ENCODE results near the gene COPS8. TPM values are rescaled to one million over a fixed set of nuclear protein-coding genes. Genes with fewer than 3 reads are reported as not detected.
A peak's percentile ranks its signal among the peaks of the same experiment; 100 is the strongest.

Gene COPS8
- polyA plus RNA-seq, 1 donor: 50.4 TPM

DNA sequence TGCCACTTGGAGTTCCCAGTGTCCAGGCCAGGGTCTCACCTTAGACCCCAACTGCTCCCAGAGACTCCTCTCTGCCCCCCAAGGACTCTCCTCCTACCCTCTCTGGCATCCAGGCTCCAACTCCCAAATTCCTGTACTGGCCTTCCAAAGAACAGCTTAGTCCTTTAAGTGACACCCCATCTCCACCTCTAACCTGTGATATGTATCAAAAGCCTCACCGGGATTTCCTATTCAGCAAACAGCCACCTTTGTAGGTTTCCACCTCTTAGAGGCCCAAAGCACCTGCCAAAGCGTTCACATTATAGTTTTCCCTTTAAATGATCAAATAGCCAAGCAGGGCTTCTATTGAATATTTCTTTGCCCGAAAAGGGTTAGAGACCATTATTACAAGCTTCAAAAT lies 2.7 kb upstream of the COPS8 start:
- 86% methylated on average over 1 of the region's 3 CpGs for whole genome bisulfite sequencing (ENCODE audit: insufficient coverage, low lambda C conversion rate)
- DNase-seq: no peak
- Histone ChIP-seq H3K9me3 (ENCODE audit: control insufficient read depth, low read depth, low read length) (no peaks in the 10 kb centered on the region), H3K4me1 (ENCODE audit: control insufficient read depth, insufficient read depth, low read length) (peaks cover 8% of the 10 kb centered on the region), H3K36me3 (ENCODE audit: control insufficient read depth, insufficient read depth, low read length) (peaks cover 1% of the 10 kb centered on the region), H3K27ac (ENCODE audit: low read length) (no peak overlapping the region), H3K4me3 (ENCODE audit: low read length) (no peak overlapping the region), H3K27me3 (ENCODE audit: control insufficient read depth, insufficient read depth, low read length) (no peaks in the 10 kb centered on the region)

- 100% methylated on average over 2 of the region's 8 CpGs for WGBS (ENCODE audit: insufficient coverage, low lambda C conversion rate)
- Histone ChIP-seq H3K27ac (ENCODE audit: low read length) (no peak overlapping the region), H3K27me3 (ENCODE audit: control insufficient read depth, insufficient read depth, low read length) (no peaks in the 10 kb centered on the region), H3K4me3 (ENCODE audit: low read length) (peak overlapping the region; percentile 85), H3K9me3 (ENCODE audit: control insufficient read depth, low read depth, low read length) (no peaks in the 10 kb centered on the region), H3K36me3 (ENCODE audit: control insufficient read depth, insufficient read depth, low read length) (peaks cover 2% of the 10 kb centered on the region), H3K4me1 (ENCODE audit: control insufficient read depth, insufficient read depth, low read length) (peaks cover 4% of the 10 kb centered on the region)
- DNase-seq: no peak
Measured at GRCh38 chr2:237084444-237084843, 1.2 kb upstream of the COPS8 start.

- H3K4me1 ChIP-seq (ENCODE audit: control insufficient read depth, insufficient read depth, low read length): peaks cover 2% of the 10 kb centered on the region
- no CpG with 5 or more reads among the region's 13 CpGs for WGBS (ENCODE audit: insufficient coverage, low lambda C conversion rate)
- H3K9me3 ChIP-seq (ENCODE audit: control insufficient read depth, low read depth, low read length): no peaks in the 10 kb centered on the region
- no peaks in the 10 kb centered on the region for H3K27me3 ChIP-seq (ENCODE audit: control insufficient read depth, insufficient read depth, low read length)
- H3K36me3 ChIP-seq (ENCODE audit: control insufficient read depth, insufficient read depth, low read length): peaks cover 33% of the 10 kb centered on the region
- DNase-seq: no peak
- H3K27ac ChIP-seq (ENCODE audit: low read length): no peak overlapping the region
- no peak overlapping the region for H3K4me3 ChIP-seq (ENCODE audit: low read length)
Measured at GRCh38 chr2:237090906-237091305, 5.2 kb downstream of the COPS8 start.

DNA sequence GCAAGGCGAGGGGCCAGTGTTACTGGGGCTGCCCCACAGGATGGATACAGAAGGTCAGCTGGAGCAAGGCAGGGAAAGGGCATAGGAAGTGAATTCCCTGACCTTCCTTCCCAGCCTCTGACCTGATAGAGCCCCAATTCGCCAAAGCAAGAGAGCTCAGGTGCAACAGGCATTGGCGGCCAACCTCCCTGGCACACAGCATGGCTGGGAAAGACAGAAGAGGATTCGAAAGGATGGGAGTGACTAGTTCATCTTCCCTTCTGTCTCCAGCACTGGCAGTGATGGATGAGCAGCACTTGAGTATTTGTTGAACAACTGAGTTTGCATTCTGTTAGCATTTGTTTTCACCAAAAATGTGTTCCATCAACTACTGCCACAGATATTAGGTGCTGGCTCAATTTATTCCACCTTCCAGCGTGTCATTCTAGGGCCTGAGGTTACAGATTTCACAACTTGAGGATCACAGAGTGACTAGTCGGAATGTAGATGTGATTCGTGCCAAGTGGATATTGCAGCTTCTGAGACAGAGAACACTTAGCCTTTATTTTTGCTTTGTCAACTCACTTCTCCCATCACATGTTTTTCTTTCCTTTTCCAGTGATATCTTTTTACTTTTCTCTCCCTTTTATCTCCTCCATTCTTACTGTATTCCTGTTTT lies 6.2 kb downstream of the COPS8 start:
- Histone ChIP-seq H3K4me3 (ENCODE audit: low read length) (no peak overlapping the region), H3K27me3 (ENCODE audit: control insufficient read depth, insufficient read depth, low read length) (no peaks in the 10 kb centered on the region), H3K36me3 (ENCODE audit: control insufficient read depth, insufficient read depth, low read length) (peaks cover 40% of the 10 kb centered on the region), H3K4me1 (ENCODE audit: control insufficient read depth, insufficient read depth, low read length) (peaks cover 1% of the 10 kb centered on the region), H3K27ac (ENCODE audit: low read length) (no peak overlapping the region), H3K9me3 (ENCODE audit: control insufficient read depth, low read depth, low read length) (no peaks in the 10 kb centered on the region)
- DNase-seq: no peak
- 92% methylated on average over 2 of the region's 7 CpGs for WGBS (ENCODE audit: insufficient coverage, low lambda C conversion rate)

DNA sequence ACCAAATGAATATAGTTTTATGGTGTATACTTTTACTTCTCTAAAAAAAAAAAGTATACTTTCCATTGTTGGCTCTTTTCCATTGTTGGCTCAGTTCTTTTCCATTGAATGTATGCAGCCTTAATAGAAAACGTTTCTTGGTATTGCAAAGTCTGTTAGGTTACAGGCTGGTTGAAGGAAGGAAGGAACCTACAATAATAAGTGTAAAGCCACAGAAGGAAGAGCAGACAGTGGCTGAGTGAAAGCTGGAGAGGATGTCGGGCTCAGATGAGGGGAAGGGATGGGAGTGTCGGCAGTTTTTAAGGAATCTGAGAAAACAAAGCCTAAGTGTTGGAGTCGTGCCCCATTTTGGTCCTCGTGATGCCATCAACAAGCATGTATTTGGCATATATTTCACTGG lies 6.8 kb downstream of the COPS8 start:
- no peak overlapping the region for H3K27ac ChIP-seq (ENCODE audit: low read length)
- DNase-seq: no peak
- H3K36me3 ChIP-seq (ENCODE audit: control insufficient read depth, insufficient read depth, low read length): peaks cover 46% of the 10 kb centered on the region
- no peaks in the 10 kb centered on the region for H3K27me3 ChIP-seq (ENCODE audit: control insufficient read depth, insufficient read depth, low read length)
- H3K4me3 ChIP-seq (ENCODE audit: low read length): no peak overlapping the region
- no peaks in the 10 kb centered on the region for H3K4me1 ChIP-seq (ENCODE audit: control insufficient read depth, insufficient read depth, low read length)
- WGBS (ENCODE audit: insufficient coverage, low lambda C conversion rate): 80% methylated on average over 1 of the region's 5 CpGs
- no peaks in the 10 kb centered on the region for H3K9me3 ChIP-seq (ENCODE audit: control insufficient read depth, low read depth, low read length)

DNA sequence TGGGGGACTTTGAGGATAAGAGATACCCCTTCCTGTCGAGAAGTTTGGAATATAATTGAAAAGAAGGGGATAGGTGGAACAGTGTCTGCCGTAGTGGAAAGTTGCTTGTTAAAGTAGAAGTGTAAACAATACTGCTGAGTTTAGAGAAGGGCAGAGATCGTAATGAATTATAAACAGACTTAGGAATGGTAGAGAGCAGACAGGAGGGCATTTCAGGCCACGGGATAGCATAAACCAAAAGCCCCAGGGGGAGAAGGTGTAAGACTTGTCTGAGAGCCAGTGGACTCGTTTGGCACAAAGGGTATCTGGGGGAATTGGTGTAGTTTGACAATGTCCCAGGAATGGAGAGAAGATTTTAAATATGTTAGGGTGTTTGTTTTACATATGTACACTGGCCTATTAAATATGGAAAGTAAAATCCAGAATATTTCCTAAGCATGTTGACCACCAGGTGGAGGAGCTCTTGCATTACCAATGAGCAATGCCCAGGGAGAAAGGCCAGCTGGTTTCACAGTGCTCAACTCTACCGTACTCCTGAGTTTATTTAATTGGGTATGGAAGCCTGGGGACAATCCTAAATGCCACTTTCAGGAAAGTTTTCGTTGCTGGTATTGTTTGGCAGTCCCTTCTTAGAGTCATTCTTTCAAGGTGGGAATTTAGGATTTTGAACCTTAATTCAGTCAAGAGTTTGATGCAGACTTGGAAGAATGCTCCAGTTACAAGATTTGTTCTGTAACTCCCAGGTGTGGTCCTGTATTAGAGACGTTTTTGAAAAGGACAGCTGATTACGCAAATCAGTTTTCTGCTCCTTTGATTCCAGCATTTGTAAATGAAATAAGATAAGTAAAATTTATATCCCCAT lies 7.5 kb downstream of the COPS8 start:
- Histone ChIP-seq H3K4me3 (ENCODE audit: low read length) (no peak overlapping the region), H3K27me3 (ENCODE audit: control insufficient read depth, insufficient read depth, low read length) (no peaks in the 10 kb centered on the region), H3K27ac (ENCODE audit: low read length) (no peak overlapping the region), H3K9me3 (ENCODE audit: control insufficient read depth, low read depth, low read length) (no peaks in the 10 kb centered on the region), H3K36me3 (ENCODE audit: control insufficient read depth, insufficient read depth, low read length) (peaks cover 49% of the 10 kb centered on the region), H3K4me1 (ENCODE audit: control insufficient read depth, insufficient read depth, low read length) (no peaks in the 10 kb centered on the region)
- DNase-seq: no peak
- WGBS (ENCODE audit: insufficient coverage, low lambda C conversion rate): 84% methylated on average over 5 of the region's 9 CpGs

- Histone ChIP-seq H3K27ac (ENCODE audit: low read length) (no peak overlapping the region), H3K4me3 (ENCODE audit: low read length) (no peak overlapping the region), H3K36me3 (ENCODE audit: control insufficient read depth, insufficient read depth, low read length) (peaks cover 63% of the 10 kb centered on the region), H3K4me1 (ENCODE audit: control insufficient read depth, insufficient read depth, low read length) (no peaks in the 10 kb centered on the region), H3K27me3 (ENCODE audit: control insufficient read depth, insufficient read depth, low read length) (no peaks in the 10 kb centered on the region), H3K9me3 (ENCODE audit: control insufficient read depth, low read depth, low read length) (no peaks in the 10 kb centered on the region)
- DNase-seq: no peak
- 100% methylated on average over 1 of the region's 4 CpGs for WGBS (ENCODE audit: insufficient coverage, low lambda C conversion rate)
Measured at GRCh38 chr2:237096201-237096600, 10.5 kb downstream of the COPS8 start.

GRCh38 chr2:237096911-237097310 lies 11.2 kb downstream of the COPS8 start:
- no peak overlapping the region for H3K4me3 ChIP-seq (ENCODE audit: low read length)
- no peaks in the 10 kb centered on the region for H3K27me3 ChIP-seq (ENCODE audit: control insufficient read depth, insufficient read depth, low read length)
- H3K27ac ChIP-seq (ENCODE audit: low read length): no peak overlapping the region
- H3K9me3 ChIP-seq (ENCODE audit: control insufficient read depth, low read depth, low read length): no peaks in the 10 kb centered on the region
- DNase-seq: no peak
- 90% methylated on average over 2 of the region's 4 CpGs for WGBS (ENCODE audit: insufficient coverage, low lambda C conversion rate)
- peaks cover 67% of the 10 kb centered on the region for H3K36me3 ChIP-seq (ENCODE audit: control insufficient read depth, insufficient read depth, low read length)
- no peaks in the 10 kb centered on the region for H3K4me1 ChIP-seq (ENCODE audit: control insufficient read depth, insufficient read depth, low read length)

DNA sequence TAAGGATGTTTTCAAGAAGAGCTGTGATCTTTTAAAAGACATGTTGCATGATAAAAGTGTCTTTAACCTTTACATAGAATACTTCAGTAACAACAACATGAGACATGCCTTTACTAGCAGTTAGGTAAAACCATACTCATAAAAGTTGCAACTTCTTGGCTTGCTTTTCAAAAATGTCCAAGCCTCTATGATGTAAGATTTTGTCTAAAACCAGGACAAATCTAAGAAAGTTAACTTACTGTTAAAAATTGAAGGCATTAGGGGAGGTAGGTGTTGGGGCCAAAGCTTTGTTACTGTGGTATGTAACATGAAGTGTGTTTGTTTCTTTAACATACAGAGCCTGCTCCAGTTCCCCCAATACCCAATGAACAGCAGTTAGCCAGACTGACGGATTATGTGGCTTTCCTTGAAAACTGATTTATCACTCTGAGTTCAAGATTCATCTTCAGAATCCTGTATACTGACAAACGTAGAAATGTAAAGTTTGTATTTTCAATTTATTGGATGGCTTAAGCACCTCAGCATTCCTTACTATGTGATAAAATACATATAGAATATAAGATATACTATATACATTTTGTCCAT lies 11.7 kb downstream of the COPS8 start:
- no peaks in the 10 kb centered on the region for H3K9me3 ChIP-seq (ENCODE audit: control insufficient read depth, low read depth, low read length)
- no peak for DNase-seq
- H3K4me1 ChIP-seq (ENCODE audit: control insufficient read depth, insufficient read depth, low read length): no peaks in the 10 kb centered on the region
- WGBS (ENCODE audit: insufficient coverage, low lambda C conversion rate): 100% methylated on average over 1 of the region's 2 CpGs
- no peak overlapping the region for H3K4me3 ChIP-seq (ENCODE audit: low read length)
- no peak overlapping the region for H3K27ac ChIP-seq (ENCODE audit: low read length)
- H3K36me3 ChIP-seq (ENCODE audit: control insufficient read depth, insufficient read depth, low read length): peaks cover 65% of the 10 kb centered on the region
- H3K27me3 ChIP-seq (ENCODE audit: control insufficient read depth, insufficient read depth, low read length): no peaks in the 10 kb centered on the region

DNA sequence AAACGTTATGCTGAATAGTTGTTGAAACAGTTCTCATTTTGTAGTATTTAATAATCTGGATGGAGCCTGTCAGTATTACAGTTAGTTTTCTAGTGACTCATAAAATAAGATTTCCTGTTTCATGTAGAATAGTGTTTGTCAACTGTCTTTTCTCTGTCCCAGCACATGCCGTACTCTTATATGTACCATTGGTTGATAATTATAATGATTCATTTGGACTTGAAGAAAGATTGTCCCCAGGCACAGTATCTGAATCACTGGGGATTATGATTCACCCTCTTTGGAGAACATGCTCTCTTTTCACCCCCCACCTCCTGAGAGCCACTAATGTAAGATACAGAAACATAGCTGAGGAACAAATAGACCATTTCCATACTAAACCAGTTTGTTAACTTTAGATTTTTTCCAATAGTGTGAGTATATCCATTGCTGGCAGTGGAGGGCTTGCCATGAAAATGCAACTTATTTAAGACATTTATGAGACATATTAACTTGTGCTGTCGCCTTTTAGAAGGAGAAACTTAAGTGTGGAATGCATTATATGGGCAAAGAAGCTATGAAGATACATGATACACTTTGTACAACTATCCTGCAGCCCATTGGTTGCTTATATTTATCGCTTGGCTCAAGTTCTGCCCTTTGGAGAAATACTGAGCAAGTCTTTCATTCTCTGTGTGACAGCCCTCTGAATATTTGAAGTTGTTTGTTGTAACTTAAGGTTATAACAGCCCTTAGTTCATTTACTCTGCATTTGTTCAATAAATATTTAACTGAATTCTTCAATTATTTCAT lies 12.4 kb downstream of the COPS8 start:
- WGBS (ENCODE audit: insufficient coverage, low lambda C conversion rate): 90% methylated on average over 2 of the region's 4 CpGs
- no peak for DNase-seq
- peaks cover 65% of the 10 kb centered on the region for H3K36me3 ChIP-seq (ENCODE audit: control insufficient read depth, insufficient read depth, low read length)

More for the DNA sequence above, 12.4 kb downstream of the COPS8 start:
- no peak overlapping the region for H3K27ac ChIP-seq (ENCODE audit: low read length)
- no peaks in the 10 kb centered on the region for H3K27me3 ChIP-seq (ENCODE audit: control insufficient read depth, insufficient read depth, low read length)
- H3K9me3 ChIP-seq (ENCODE audit: control insufficient read depth, low read depth, low read length): no peaks in the 10 kb centered on the region
- no peak overlapping the region for H3K4me3 ChIP-seq (ENCODE audit: low read length)
- H3K4me1 ChIP-seq (ENCODE audit: control insufficient read depth, insufficient read depth, low read length): no peaks in the 10 kb centered on the region
